H9 (cell line): ENCODE data around the gene CFAP57. TPM values are rescaled to one million over a fixed set of nuclear protein-coding genes. Genes with fewer than 3 reads are reported as not detected.
A peak's percentile ranks its signal among the peaks of the same experiment; 100 is the strongest.

Source experiments
- DNase-seq: peaks from one replicate; pipeline ENCODE4 v3.0.0-alpha.2; 2017
- H2AFZ ChIP-seq: one replicate; pipeline ENCODE4 v1.6.1; 2013; ENCODE audit warnings: mild to moderate bottlenecking, low read length, control low read depth, moderate library complexity
- H2AK5ac ChIP-seq: 2 replicates; pipeline ENCODE4 v1.6.1; 2013; ENCODE audit warnings: low read length, control low read depth, mixed read lengths; ENCODE audit not compliant: insufficient read length
- H2BK120ac ChIP-seq: one replicate; pipeline ENCODE4 v1.6.1; 2013; ENCODE audit warnings: low read depth, mild to moderate bottlenecking, low read length, control low read depth, inconsistent platforms; ENCODE audit not compliant: poor library complexity, severe bottlenecking
- H2BK12ac ChIP-seq: 2 replicates; pipeline ENCODE4 v1.6.1; 2013; ENCODE audit warnings: low read length, control low read depth, mixed read lengths, low read depth; ENCODE audit not compliant: insufficient read length
- H2BK15ac ChIP-seq: 2 replicates; pipeline ENCODE4 v1.6.1; 2013; ENCODE audit warnings: low read depth, low read length, control low read depth
- H2BK20ac ChIP-seq: one replicate; pipeline ENCODE4 v1.6.1; 2013; ENCODE audit warnings: low read depth, mild to moderate bottlenecking, low read length, control low read depth, inconsistent platforms; ENCODE audit not compliant: poor library complexity, severe bottlenecking
- H2BK5ac ChIP-seq: 2 replicates; pipeline ENCODE4 v1.6.1; 2013; ENCODE audit warnings: low read length, control low read depth, mixed read lengths; ENCODE audit not compliant: insufficient read length
- H3K14ac ChIP-seq: 2 replicates; pipeline ENCODE4 v1.6.1; 2013; ENCODE audit warnings: low read length, control low read depth; ENCODE audit not compliant: insufficient read depth
- H3K18ac ChIP-seq: 2 replicates; pipeline ENCODE4 v1.6.1; 2013; ENCODE audit warnings: low read depth, mild to moderate bottlenecking, mixed read lengths, low read length, control low read depth; ENCODE audit not compliant: insufficient read length
- H3K23ac ChIP-seq: 2 replicates; pipeline ENCODE4 v1.6.1; 2013; ENCODE audit warnings: low read length, control low read depth, mixed read lengths, low read depth; ENCODE audit not compliant: insufficient read length
- H3K23me2 ChIP-seq: 2 replicates; pipeline ENCODE4 v1.6.1; 2013; ENCODE audit warnings: low read depth, mild to moderate bottlenecking, mixed read lengths, low read length, control low read depth; ENCODE audit not compliant: insufficient read length, poor library complexity, severe bottlenecking
- H3K27ac ChIP-seq: 2 replicates; pipeline ENCODE4 v1.5.1; 2013; ENCODE audit warnings: low read length, control low read depth, mixed read lengths, low read depth; ENCODE audit not compliant: insufficient read length
- H3K27me3 ChIP-seq: 2 replicates; pipeline ENCODE4 v1.6.1; 2013; ENCODE audit warnings: low read length, control low read depth, inconsistent platforms; ENCODE audit not compliant: insufficient read depth
- H3K4ac ChIP-seq: 2 replicates; pipeline ENCODE4 v1.6.1; 2013; ENCODE audit warnings: low read depth, mild to moderate bottlenecking, control low read depth, inconsistent platforms, low read length, moderate library complexity
- H3K4me1 ChIP-seq: 2 replicates; pipeline ENCODE4 v1.6.1; 2013; ENCODE audit warnings: low read length, control low read depth, inconsistent platforms; ENCODE audit not compliant: insufficient read depth
- H3K4me2 ChIP-seq: 2 replicates; pipeline ENCODE4 v1.6.1; 2013; ENCODE audit warnings: low read length, control low read depth, mixed read lengths; ENCODE audit not compliant: insufficient read length, insufficient read depth
- H3K56ac ChIP-seq: 2 replicates; pipeline ENCODE4 v1.6.1; 2013; ENCODE audit warnings: low read depth, mild to moderate bottlenecking, mixed read lengths, low read length, control low read depth; ENCODE audit not compliant: insufficient read length
- H3K79me1 ChIP-seq: 2 replicates; pipeline ENCODE4 v1.6.1; 2013; ENCODE audit warnings: low read depth, mild to moderate bottlenecking, moderate library complexity, low read length, control low read depth, inconsistent platforms; ENCODE audit not compliant: insufficient read depth, poor library complexity, severe bottlenecking
- H3K79me2 ChIP-seq: 2 replicates; pipeline ENCODE4 v1.6.1; 2013; ENCODE audit warnings: low read length, control low read depth, inconsistent platforms; ENCODE audit not compliant: insufficient read depth
- H3K9ac ChIP-seq: 2 replicates; pipeline ENCODE4 v1.6.1; 2013; ENCODE audit warnings: low read length, control low read depth, mixed read lengths; ENCODE audit not compliant: insufficient read length; ENCODE audit errors: extremely low read depth
- H3K9me3 ChIP-seq: one replicate; pipeline ENCODE4 v1.6.1; 2013; ENCODE audit warnings: low read depth, low read length, inconsistent platforms; ENCODE audit not compliant: control insufficient read depth
- H3T11ph ChIP-seq: one replicate; pipeline ENCODE4 v1.6.1; 2013; ENCODE audit warnings: mild to moderate bottlenecking, low read length, control low read depth, inconsistent platforms
- H4K20me1 ChIP-seq: one replicate; pipeline ENCODE4 v1.6.1; 2013; ENCODE audit not compliant: control insufficient read depth, insufficient read length, insufficient read depth
- H4K5ac ChIP-seq: 2 replicates; pipeline ENCODE4 v1.6.1; 2013; ENCODE audit warnings: low read depth, mild to moderate bottlenecking, mixed read lengths, low read length, control low read depth; ENCODE audit not compliant: insufficient read length
- H4K8ac ChIP-seq: replicated peaks from 2 replicates; pipeline ENCODE4 v1.6.1; 2013; ENCODE audit warnings: low read length, control low read depth, mixed read lengths, low read depth; ENCODE audit not compliant: insufficient read length
- H4K91ac ChIP-seq: 2 replicates; pipeline ENCODE4 v1.6.1; 2013; ENCODE audit warnings: low read depth, mild to moderate bottlenecking, moderate library complexity, mixed read lengths, low read length, control low read depth; ENCODE audit not compliant: insufficient read length
- H3K27ac Mint-ChIP-seq, 3 experiments: 2 replicates in 2 of 3; 3 replicates in 1 of 3; pipeline ENCODE4 v1.8.0; 2020 to 2021; ENCODE audit warnings: mixed read lengths in 3 of 3, mild to moderate bottlenecking in 1 of 3, moderate library complexity in 1 of 3
- H3K27me3 Mint-ChIP-seq: 2 replicates; pipeline ENCODE4 v1.8.0; 2021; ENCODE audit warnings: low read depth, mild to moderate bottlenecking, moderate library complexity, mixed read lengths
- H3K36me3 Mint-ChIP-seq, 3 experiments: 2 replicates in 2 of 3; 3 replicates in 1 of 3; pipeline ENCODE4 v1.8.0; 2020 to 2021; ENCODE audit warnings: low read depth in 3 of 3, mixed read lengths in 3 of 3; ENCODE audit not compliant: insufficient read depth in 1 of 3
- H3K4me1 Mint-ChIP-seq, 2 experiments: 2 replicates each; pipeline ENCODE4 v1.8.0; 2020; ENCODE audit warnings: mixed read lengths in 2 of 2
- H3K4me3 Mint-ChIP-seq, 2 experiments: 2 replicates in 1 of 2; 3 replicates in 1 of 2; pipeline ENCODE4 v1.8.0; 2020 to 2021; ENCODE audit warnings: mild to moderate bottlenecking in 2 of 2, mixed read lengths in 2 of 2, moderate library complexity in 1 of 2
- H3K9me3 Mint-ChIP-seq, 2 experiments: 2 replicates in 1 of 2; 3 replicates in 1 of 2; pipeline ENCODE4 v1.8.0; 2020; ENCODE audit warnings: mild to moderate bottlenecking in 2 of 2, mixed read lengths in 2 of 2, moderate library complexity in 1 of 2
- WGBS: extraction: QIAGEN DNeasy Blood & Tissue Kit; methylation state at CpG from one replicate; pipeline ENCODE4 v1.1.7; 2013; ENCODE audit warnings: missing lambda C conversion rate, low lambda C conversion rate, mixed read lengths; ENCODE audit not compliant: insufficient read length; ENCODE audit errors: extremely low coverage; 5-methylcytosine and 5-hydroxymethylcytosine counted together
- total RNA-seq: library from RNA; stranded (reverse); gene quantifications from 2 replicates; pipeline ENCODE4 v1.2.1, GENCODE V29; 2021
- TF ChIP-seq, protein P1 (sequence below): fragments of 200-600 bp; sonication (generic); conservative IDR thresholded peaks from 3 replicates; pipeline ENCODE4 v1.8.0; 2021; ENCODE audit warnings: antibody characterized with exemption, mild to moderate bottlenecking

The CFAP57 gene
- total RNA-seq, 1 experiment from 2014 or later: 0.33 TPM

DNA sequence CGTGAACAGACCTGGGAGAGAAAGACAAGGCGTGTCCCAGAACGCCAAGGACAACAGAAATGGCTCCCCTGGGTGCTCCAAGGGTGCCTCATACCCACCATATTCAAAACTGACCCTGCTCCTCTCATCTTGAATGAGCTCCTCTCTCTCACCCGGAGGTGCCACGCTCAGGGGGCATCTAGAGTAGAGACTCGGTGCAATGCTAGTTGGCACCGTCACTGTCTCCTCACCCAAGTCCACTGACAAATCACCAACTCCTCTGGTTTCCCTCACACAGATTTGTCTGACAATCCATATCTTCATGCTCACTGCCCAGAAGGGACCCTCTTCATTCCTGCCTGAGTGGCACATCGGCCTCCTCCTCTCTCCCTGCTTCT is 102.7 kb downstream of the CFAP57 start:
- H2AFZ ChIP-seq: no peak overlapping the region
- no peak overlapping the region for H3K27ac ChIP-seq
- no peaks in the 10 kb centered on the region for H3K27me3 ChIP-seq
- H2BK20ac ChIP-seq: no peak overlapping the region
- no peak overlapping the region for H2AK5ac ChIP-seq
- no peaks in the 10 kb centered on the region for H3K79me2 ChIP-seq
- no peak overlapping the region for H3K18ac ChIP-seq
- no peak overlapping the region for H4K8ac ChIP-seq
- H2BK5ac ChIP-seq: no peak overlapping the region
- H3K9me3 ChIP-seq: no peaks in the 10 kb centered on the region
- H3K27ac Mint-ChIP-seq: peak overlapping the region; percentile 38 to 73 (median 55); a peak in 6 of 7 replicates
- no peak overlapping the region for H3K4me3 Mint-ChIP-seq
- H3K9me3 Mint-ChIP-seq: no peaks in the 10 kb centered on the region
- no peak for DNase-seq
- H3K4ac ChIP-seq: no peak overlapping the region
- H3K56ac ChIP-seq: no peak overlapping the region
- H2BK120ac ChIP-seq: no peak overlapping the region
- H2BK12ac ChIP-seq: no peak overlapping the region
- no peak overlapping the region for H3K4me2 ChIP-seq
- H3K9ac ChIP-seq: no peak overlapping the region
- TF ChIP-seq, protein P1, sequence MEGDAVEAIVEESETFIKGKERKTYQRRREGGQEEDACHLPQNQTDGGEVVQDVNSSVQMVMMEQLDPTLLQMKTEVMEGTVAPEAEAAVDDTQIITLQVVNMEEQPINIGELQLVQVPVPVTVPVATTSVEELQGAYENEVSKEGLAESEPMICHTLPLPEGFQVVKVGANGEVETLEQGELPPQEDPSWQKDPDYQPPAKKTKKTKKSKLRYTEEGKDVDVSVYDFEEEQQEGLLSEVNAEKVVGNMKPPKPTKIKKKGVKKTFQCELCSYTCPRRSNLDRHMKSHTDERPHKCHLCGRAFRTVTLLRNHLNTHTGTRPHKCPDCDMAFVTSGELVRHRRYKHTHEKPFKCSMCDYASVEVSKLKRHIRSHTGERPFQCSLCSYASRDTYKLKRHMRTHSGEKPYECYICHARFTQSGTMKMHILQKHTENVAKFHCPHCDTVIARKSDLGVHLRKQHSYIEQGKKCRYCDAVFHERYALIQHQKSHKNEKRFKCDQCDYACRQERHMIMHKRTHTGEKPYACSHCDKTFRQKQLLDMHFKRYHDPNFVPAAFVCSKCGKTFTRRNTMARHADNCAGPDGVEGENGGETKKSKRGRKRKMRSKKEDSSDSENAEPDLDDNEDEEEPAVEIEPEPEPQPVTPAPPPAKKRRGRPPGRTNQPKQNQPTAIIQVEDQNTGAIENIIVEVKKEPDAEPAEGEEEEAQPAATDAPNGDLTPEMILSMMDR: no peak
- peaks cover 5% of the 10 kb centered on the region; the same call in 1 of the 2 replicates for H3K4me1 ChIP-seq
- no peak overlapping the region for H3K14ac ChIP-seq
- H3K23ac ChIP-seq: no peak overlapping the region
- H4K5ac ChIP-seq: no peak overlapping the region
- no CpG with 5 or more reads among the region's 8 CpGs for WGBS
- peaks cover 4 to 26% (median 14%) of the 10 kb centered on the region in 3 experiments; a peak in 6 of 7 replicates for H3K36me3 Mint-ChIP-seq
- H3K79me1 ChIP-seq: no peaks in the 10 kb centered on the region
- H3T11ph ChIP-seq: no peak overlapping the region
- H3K27me3 Mint-ChIP-seq: peaks cover 3% of the 10 kb centered on the region
- H2BK15ac ChIP-seq: no peak overlapping the region
- H4K91ac ChIP-seq: no peak overlapping the region
- peaks cover 6% of the 10 kb centered on the region for H3K23me2 ChIP-seq
- peaks cover 3% of the 10 kb centered on the region for H4K20me1 ChIP-seq
- peaks cover 16 to 20% of the 10 kb centered on the region in 2 experiments for H3K4me1 Mint-ChIP-seq
